Activated CD8-positive, alpha-beta memory T cell treated with anti-CD3 and anti-CD28 coated beads, Interleukin-2, amount 50 U/mL, for 24 hours (primary cell): ENCODE measurements around the gene MACROD1.
"Not testable (repeated sequence)": the region's sequence is repeated elsewhere in the genome, so short reads cannot be mapped to it uniquely, and the experiment has no call there.

Source experiments
- DNase-seq: peaks from one replicate; pipeline ENCODE4 v3.0.0-alpha.2; 2020; ENCODE audit errors: extremely low read depth

The MACROD1 gene

GRCh38 chr11:64185693-64186491 is 20.0 kb upstream of the MACROD1 start, which contains the start of gene STIP1:
STIP1 (plus strand) TSS chr11:64186171; CDS start chr11:64186262, 91 bp downstream.
- DNase-seq = peak; percentile 97

DNA sequence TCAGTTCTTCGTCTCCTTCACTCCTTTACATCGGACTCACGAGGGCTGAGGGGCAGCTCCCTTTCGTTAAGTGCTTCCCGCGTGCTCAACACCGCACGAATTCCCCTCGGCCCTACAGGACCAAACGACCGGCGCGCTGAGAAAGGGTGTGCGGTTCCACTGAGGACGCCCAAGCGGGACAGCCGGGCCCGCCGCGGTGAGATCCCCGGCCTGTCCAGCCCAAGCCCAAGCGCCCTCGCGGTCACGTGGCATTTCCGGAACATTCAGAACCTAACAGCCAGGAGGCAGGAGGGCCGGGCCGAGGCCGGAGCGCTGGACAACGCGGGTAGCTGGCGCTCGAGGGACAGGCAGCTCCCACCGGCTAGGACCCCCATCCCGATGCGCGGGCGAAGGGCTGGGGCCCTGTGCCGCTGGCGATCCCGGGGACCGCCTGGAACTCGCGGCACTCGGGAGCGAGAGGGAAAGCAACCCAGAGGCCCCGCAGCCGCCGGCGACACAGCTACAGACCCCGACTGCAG is 19.3 kb upstream of the MACROD1 start:
- no peak for DNase-seq

- no peak for DNase-seq
Measured at GRCh38 chr11:64183890-64184289, 18.0 kb upstream of the MACROD1 start.

- DNase-seq = no peak
Measured at GRCh38 chr11:64181506-64182411, 15.8 kb upstream of the MACROD1 start.

GRCh38 chr11:64180891-64181290 is 15.0 kb upstream of the MACROD1 start:
- DNase-seq = no peak

DNA sequence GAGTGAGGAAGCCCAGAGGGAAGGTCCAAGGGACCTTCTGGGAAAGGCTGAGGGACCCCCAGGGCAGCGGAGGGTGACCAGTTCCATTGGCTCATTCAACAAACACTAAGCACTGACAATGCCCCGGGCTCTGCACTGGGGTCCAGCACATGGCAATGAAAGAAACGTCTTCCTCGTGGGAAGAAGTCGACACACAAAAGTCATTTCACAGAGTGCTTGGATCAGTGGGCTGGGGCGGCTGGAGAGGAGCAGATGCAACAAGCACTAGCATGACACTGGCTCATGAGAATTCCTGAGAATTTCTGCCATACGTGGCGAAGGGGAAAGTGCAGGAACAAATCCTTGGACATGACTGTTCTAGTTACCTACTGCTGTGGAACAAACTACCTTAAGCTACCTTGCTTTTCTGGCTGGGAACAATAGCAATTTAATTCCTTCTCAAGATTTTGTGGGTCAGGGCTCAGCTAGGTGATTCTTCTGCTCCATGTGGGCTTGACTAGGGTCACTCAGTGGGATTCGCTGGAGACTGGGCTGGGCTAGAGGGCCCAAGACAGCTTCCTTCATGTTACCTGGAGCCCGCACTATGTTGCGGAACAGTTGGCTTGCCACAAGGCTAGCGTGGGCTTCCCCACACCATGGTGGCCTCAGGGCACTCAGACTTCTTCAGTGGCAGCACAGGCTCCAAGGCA is 13.2 kb upstream of the MACROD1 start:
- DNase-seq = no peak

DNA sequence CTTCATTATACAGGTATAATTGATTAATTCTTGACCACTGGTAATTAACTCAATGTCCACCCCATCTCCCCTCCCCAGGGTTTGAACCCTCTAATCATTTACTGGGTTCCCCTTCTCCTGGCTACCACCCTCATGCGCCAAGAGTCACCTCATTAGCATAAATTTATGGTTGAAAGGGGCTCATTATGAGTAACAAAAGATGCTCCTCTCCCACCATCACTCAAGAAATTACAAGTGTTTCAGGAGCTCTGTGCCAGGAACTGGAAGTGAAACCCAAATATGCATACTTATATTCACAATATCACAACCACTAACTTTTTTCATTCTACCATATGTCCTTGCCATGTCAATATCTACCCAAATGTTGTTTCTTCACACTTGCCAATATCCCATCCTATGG is 12.3 kb upstream of the MACROD1 start:
- no peak for DNase-seq

- DNase-seq = no peak
Measured at GRCh38 chr11:64176751-64177150, 10.8 kb upstream of the MACROD1 start.

- DNase-seq = no peak
Measured at GRCh38 chr11:64173616-64174355, 7.9 kb upstream of the MACROD1 start.

DNA sequence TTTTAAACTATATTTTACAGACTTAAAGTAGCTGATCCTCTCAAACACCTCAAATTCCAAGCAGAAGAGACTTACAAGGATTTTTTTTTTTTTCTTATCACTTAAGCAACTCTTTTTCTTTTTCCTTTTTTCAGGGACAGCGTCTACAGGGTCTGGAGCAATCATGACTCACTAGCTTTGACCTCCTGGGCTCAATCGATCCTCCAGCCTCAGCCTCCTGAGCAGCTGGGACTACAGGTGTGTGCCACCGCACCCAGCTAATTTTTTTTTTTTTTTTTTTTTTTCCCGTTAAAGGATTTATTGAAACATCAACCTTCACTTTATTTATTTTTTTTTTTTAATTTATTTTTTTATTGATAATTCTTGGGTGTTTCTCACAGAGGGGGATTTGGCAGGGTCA is 4.5 kb upstream of the MACROD1 start:
- no peak for DNase-seq

GRCh38 chr11:64165481-64165841 is 452 bp downstream of the MACROD1 start:
- no peak for DNase-seq

- DNase-seq = no peak
Measured at GRCh38 chr11:64164392-64165312, 1.3 kb downstream of the MACROD1 start.

- no peak for DNase-seq
Measured at GRCh38 chr11:64163951-64164350, 2.0 kb downstream of the MACROD1 start.

DNA sequence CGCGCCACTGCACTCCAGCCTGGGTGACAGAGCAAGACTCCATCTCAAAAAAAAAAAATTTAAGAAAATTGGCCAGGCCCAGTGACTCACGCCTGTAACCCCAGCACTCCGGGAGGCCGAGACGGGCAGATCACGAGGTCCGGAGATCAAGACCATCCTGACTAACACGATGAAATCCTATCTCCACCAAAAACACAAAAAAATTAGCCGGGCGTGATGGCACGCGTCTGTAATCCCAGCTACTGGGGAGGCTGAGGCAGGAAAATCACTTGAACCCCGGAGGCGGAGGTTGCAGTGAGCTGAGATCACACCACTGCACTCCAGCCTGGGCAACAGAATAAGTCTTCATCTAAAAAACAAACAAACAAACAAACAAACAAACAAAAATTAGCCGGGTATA is 3.1 kb downstream of the MACROD1 start:
- not testable (repeated sequence) for DNase-seq

DNA sequence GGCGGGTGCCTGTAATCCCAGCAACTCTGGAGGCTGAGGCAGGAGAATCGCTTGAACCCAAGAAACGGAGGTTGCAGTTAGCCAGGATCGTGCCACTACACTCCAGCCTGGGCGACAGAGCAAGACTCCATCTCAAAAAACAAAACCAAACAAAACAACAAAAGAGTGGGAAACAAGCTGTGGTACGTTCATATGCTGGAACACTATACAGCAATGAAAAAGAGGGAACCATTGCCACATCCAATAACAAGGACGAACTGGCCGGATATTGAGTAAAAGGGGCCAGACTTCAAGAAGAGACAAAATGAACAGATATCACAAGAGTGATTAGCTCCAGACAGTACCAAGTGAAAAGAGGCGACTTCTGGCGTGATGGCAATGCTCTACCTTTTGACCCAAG is 4.9 kb downstream of the MACROD1 start:
- no peak for DNase-seq

- no peak for DNase-seq
Measured at GRCh38 chr11:64157631-64158394, 8.1 kb downstream of the MACROD1 start.

DNA sequence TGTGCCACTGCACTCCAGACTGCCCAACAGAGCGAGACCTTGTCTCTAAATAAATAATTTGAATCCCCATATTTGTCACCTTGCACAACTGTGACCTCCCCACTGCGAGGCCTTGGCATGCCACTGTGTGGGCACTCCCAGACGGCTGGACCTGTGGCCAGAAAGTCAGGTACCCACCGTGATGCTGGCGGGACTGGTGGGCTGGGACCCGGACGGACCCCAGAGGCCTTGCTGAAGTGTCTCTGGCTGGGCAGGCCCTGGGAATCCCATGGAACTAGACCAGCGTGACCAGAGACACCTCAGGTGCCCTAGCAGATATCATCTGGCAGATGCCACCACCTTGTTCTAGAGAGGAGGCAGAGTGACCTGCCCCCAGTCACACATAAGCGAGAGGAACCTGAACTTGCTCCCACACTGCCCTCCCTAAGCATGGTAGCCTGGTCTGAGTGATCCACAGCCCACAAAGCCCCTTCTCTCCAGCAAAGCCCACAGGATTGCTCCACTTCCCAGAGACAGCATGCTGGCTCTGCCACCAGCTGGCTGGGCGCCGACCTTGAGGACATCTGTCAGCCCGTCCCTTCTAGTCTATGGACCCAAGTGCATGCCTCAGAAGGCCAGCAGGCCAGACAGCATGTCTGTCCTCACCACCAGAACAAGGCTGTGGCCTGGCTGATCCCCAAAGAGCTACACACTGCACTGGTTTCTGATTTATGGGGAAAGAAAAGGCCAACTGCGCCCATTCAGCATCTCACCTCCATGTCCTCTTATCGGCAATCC is 9.5 kb downstream of the MACROD1 start:
- DNase-seq = no peak

DNA sequence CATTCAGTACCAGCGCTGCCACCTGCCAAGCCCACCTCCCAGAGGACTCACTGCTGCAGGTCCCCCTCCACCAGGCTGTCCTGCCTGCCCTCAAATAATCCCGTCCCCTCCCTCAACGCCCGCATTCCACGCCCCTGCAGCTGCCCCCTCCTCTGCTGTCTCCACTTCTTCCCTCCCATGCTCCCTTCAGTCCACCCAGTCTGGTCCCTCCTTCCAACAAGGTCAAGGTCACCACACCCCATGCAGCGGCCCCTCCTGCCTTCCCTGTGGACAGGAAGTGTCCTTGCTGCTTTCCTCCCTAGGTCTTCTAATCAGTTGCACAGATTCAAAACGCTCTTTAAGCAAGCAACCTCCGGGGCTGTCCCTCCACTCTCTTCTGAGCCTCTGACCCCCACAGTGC is 12.1 kb downstream of the MACROD1 start:
- no peak for DNase-seq
